ENCODE data around the gene MAMSTR. TPM values are rescaled to one million over a fixed set of nuclear protein-coding genes. Genes with fewer than 3 reads are reported as not detected.

Gene MAMSTR
- total and polyA plus RNA-seq, 10 of the 15 experiments (the other 5 are each of a cell fraction or from before 2014, with no cell fraction given), result 0.04 to 0.73 (median 0.31) TPM; not detected in 1

DNA sequence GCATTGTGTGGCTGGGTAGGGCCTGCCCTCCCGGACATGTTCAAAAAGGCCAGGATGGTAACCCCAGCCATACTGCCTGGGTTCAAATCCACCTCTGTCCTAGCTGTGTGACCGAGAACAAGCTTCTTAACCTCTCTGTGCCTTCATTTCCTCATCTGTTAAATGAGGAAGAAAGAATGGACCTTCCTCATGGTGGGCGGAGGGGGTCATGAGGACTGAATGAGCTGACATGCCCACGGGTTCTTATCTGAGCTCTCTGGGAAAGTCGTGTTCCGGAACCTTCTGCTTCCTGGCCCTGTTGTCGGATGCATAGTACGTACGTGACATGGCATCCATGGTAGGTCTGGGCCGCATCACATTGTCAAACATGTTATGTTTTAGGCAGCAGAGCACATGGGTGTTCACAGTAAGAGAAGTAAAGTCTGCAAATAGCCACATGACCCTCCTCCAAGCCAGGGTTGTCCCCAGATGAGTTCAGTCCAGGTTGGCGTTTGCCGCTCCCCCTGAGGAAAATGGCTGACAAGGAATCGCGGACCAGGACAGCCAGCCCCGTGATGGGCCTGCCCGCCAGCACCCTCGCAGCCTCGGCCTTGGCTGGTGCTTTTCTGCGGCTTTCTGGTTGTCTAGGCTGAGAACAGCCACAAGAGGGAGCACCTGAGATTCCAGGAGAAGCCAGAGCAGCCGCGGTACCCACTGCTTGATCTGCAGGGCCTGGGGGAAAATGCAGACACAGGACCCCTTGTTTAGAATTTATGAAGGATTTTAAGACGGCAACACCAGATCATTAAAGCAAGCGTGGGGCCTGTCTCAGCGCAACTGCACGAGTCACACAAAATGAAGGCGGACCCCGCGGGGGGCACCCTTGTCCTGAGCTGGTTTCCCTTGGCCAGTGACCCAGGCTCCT lies 44.4 kb downstream of the MAMSTR start:
- SMC1A ChIA-PET (ENCODE audit: uncharacterized antibody, unreplicated experiment), result interaction anchor here (0.8 to 1.9 kb wide), 10 partner anchors 10 to 296 kb away, joined by 3 to 11 read pairs (median 3); partner anchors contain the start of genes CA11 and HSD17B14
- POLR2A ChIA-PET, result interaction anchor here (0.6 to 1.2 kb wide), 3 partner anchors 16 to 29 kb away, joined by 3 to 4 read pairs (median 4); partner anchors contain the start of gene CA11
- 0 out of 2 replicates have a peak, but pooled peaks have one; percentile 30 for TF ChIP-seq RB1 (IDR thresholded peaks at IDR 0.05; ENCODE audit: borderline replicate concordance)
- TF ChIP-seq ZNF207 (IDR thresholded peaks at IDR 0.05; ENCODE audit: borderline replicate concordance), result no peak
- no peak for TF ChIP-seq HDAC6 (IDR thresholded peaks at IDR 0.05; ENCODE audit: unreplicated experiment)
- no peak; the same call in 1 of the 2 replicates for TF ChIP-seq IKZF1 (conservative IDR thresholded peaks at IDR 0.05)
- TF ChIP-seq TBL1XR1 (IDR thresholded peaks at IDR 0.05; ENCODE audit: low read depth, low read length), result no peak
- peak; percentile 75 for TF ChIP-seq SMC3 (IDR thresholded peaks at IDR 0.05; ENCODE audit: borderline replicate concordance, low read length)
- no peak for TF ChIP-seq HDAC2 (IDR thresholded peaks at IDR 0.05)
- no peak for TF ChIP-seq TCF3 (IDR thresholded peaks at IDR 0.05; ENCODE audit: borderline replicate concordance, insufficient read depth, low read depth, low read length)
- no peak for TF ChIP-seq EP300 (IDR thresholded peaks at IDR 0.05; ENCODE audit: borderline replicate concordance in 1 of 2, control insufficient read depth in 1 of 2, low read depth in 2 of 2, low read length in 2 of 2)
- no peak for TF ChIP-seq E2F4 (IDR thresholded peaks at IDR 0.05; ENCODE audit: low read depth, low read length)
- TF ChIP-seq DPF2 (IDR thresholded peaks at IDR 0.05), result no peak
- TF ChIP-seq CHD1 (IDR thresholded peaks at IDR 0.05; ENCODE audit: low read depth, low read length), result no peak
- TF ChIP-seq RAD21 (IDR thresholded peaks at IDR 0.05; ENCODE audit: insufficient read depth, low read depth, low read length), result peak; percentile 64
- TF ChIP-seq MXI1 (IDR thresholded peaks at IDR 0.05; ENCODE audit: low read depth, low read length), result no peak
- TF ChIP-seq EZH2 (IDR thresholded peaks at IDR 0.05; ENCODE audit: borderline replicate concordance, control insufficient read depth, low read depth, low read length), result no peak
- no peak for TF ChIP-seq SIN3A (IDR thresholded peaks at IDR 0.05; ENCODE audit: low read depth, low read length)
- TF ChIP-seq HCFC1 (IDR thresholded peaks at IDR 0.05; ENCODE audit: low read length), result no peak
- TF ChIP-seq ZBTB33 (IDR thresholded peaks at IDR 0.05), result no peak
- peak; percentile 74 for TF ChIP-seq YY1 (IDR thresholded peaks at IDR 0.05; ENCODE audit: low read depth, low read length)
- TF ChIP-seq RUNX3 (IDR thresholded peaks at IDR 0.05; ENCODE audit: low read length), result peak; percentile 81
- TF ChIP-seq CBFB (IDR thresholded peaks at IDR 0.05; ENCODE audit: low read depth), result no peak
- no peak for TF ChIP-seq FOXK2 (IDR thresholded peaks at IDR 0.05)
- no peak for TF ChIP-seq BCL11A (IDR thresholded peaks at IDR 0.05; ENCODE audit: low read depth, low read length)

More for the DNA sequence above, 44.4 kb downstream of the MAMSTR start:
- peak; percentile 95 for ATAC-seq
- Histone ChIP-seq H3K27me3 (replicated peaks in 1 of 2; ENCODE audit: control insufficient read depth in 2 of 2, insufficient read depth in 2 of 2, low read length in 1 of 2) (peaks cover 0 to 2% of the 10 kb centered on the region in 2 experiments; a peak in 2 of 4 replicates), H3K9me3 (replicated peaks; ENCODE audit: control insufficient read depth, insufficient read depth, low read length) (no peaks in the 10 kb centered on the region), H3K36me3 (ENCODE audit: control insufficient read depth in 2 of 2, insufficient read depth in 2 of 2, low read length in 1 of 2) (no peaks in the 10 kb centered on the region), H2AFZ (ENCODE audit: control insufficient read depth, low read depth, low read length) (peak overlapping the region; percentile 57), H3K4me1 (ENCODE audit: control insufficient read depth, insufficient read depth, low read length) (no peaks in the 10 kb centered on the region), H3K79me2 (ENCODE audit: control insufficient read depth, insufficient read depth, low read length) (no peaks in the 10 kb centered on the region), H4K20me1 (ENCODE audit: control insufficient read depth, insufficient read depth) (no peaks in the 10 kb centered on the region), H3K9ac (ENCODE audit: control insufficient read depth, insufficient read depth, low read length) (no peak overlapping the region), H3K4me2 (ENCODE audit: control insufficient read depth, insufficient read depth) (no peak overlapping the region), H3K4me3 (no peak overlapping the region), H3K27ac (ENCODE audit: control insufficient read depth, insufficient read depth) (no peak overlapping the region)
- ChIA-PET CTCF (interaction anchor here (0.6 to 3.1 kb wide), 26 partner anchors 12 to 534 kb away, joined by 3 to 20 read pairs (median 4); partner anchors contain the start of genes CA11 and HSD17B14), RAD21 (ENCODE audit: unreplicated experiment) (interaction anchor here (0.6 to 1.5 kb wide), 10 partner anchors 9 to 168 kb away, joined by 3 to 7 read pairs (median 4); partner anchors contain the start of gene CA11)
- in situ Hi-C loops (cut with MboI), result no loop called here
- intact Hi-C loops (cut with micrococcal nuclease; ENCODE audit: unreplicated experiment), result loop anchor here (1.0 kb wide), 1 partner anchor 29 kb away; the partner anchor contains the start of gene CA11
- 35% methylated on average over 28 of the region's 28 CpGs for WGBS (ENCODE audit: insufficient coverage, insufficient replicate concordance, low lambda C conversion rate, missing lambda C conversion rate)
- no TSS peak for BruUV-seq (replicated peaks)
- FAIRE-seq, result peak; percentile 74
- no peak for DNase-seq (ENCODE audit: low read depth, low spot score)
